ENCODE measurements around the gene GNAI3. TPM values are rescaled to one million over a fixed set of nuclear protein-coding genes. Genes with fewer than 3 reads are reported as not detected.

Gene GNAI3
- polyA plus RNA-seq, 1 donor from 2014 or later = 10.6 TPM

- no peak for TF ChIP-seq REST (IDR thresholded peaks at IDR 0.05; ENCODE audit: borderline replicate concordance)
Measured at GRCh38 chr1:109631513-109632505, 83.4 kb downstream of the GNAI3 start (continued).

DNA sequence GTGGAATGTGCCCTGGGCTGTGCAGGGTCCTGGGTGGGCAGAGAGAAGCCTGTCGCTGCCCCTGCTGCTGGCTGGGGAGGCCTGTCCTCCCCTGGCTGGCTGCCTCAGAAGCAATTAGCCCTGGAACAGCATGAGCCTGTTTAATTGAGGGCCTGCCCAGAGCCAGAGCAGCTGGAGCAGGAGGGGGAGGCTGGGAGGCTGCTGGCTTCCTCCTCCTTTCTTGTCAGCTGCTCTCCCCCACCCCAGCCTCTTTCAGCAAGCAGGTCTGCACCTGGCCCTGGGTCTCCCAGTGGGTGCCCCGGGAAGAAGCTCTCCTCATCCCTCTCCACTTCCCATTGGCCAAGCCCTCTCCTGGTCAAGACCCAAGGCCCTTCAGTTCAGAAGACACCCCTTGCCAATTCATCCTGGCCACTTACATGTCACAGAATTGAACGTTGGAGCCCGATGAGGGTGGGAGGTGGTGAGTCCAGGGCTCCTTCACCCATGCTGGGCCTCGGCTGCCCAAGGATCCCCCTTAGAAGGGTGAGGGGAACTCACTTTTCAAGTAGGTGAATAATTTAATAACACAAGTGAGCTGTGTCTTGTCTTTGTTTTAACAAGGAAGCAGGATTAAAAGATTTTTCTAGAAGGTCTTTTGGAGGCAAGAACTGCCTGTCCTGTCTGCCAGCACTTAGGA lies 84.4 kb downstream of the GNAI3 start:
- Histone ChIP-seq H3K9me3 (ENCODE audit: low read length) (no peaks in the 10 kb centered on the region), H4K20me1 (ENCODE audit: insufficient read depth) (no peaks in the 10 kb centered on the region), H2AFZ (ENCODE audit: low read depth, low read length) (no peak overlapping the region), H3K27me3 (ENCODE audit: insufficient read depth, low read depth, low read length) (no peaks in the 10 kb centered on the region), H3K9ac (ENCODE audit: low read length) (no peak overlapping the region), H3K79me2 (replicated peaks; ENCODE audit: insufficient read depth, low read length) (no peaks in the 10 kb centered on the region), H3K27ac (ENCODE audit: low read length) (no peak overlapping the region), H3K4me2 (ENCODE audit: low read length) (no peak overlapping the region), H3K4me3 (ENCODE audit: low read length) (no peak overlapping the region), H3F3A (ENCODE audit: insufficient read depth, low read length, poor library complexity, severe bottlenecking) (no peaks in the 10 kb centered on the region), H3K9me2 (ENCODE audit: insufficient read depth, low read length) (no peaks in the 10 kb centered on the region), H3K36me3 (ENCODE audit: insufficient read depth, low read length) (no peaks in the 10 kb centered on the region)
- no peak for TF ChIP-seq SMC3 (conservative IDR thresholded peaks at IDR 0.05; ENCODE audit: poor library complexity)

DNA sequence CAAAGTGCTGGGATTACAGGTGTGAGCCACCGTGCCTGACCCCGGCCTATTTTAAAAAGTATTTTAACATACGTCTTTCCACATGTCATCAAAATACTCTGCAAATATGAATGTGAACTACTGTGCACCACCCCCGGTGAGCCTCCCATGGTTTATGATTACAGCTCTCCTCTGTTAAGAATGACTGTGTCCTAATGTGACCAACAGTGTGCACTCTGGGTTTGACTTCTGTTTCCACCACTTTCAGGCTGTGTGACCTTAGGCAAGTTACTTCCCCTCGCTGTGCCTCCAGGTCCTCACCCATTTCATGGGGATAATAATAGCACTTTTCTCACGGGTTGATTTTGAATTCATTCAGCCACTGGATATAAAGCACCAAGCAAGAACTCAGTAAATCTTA lies 85.9 kb downstream of the GNAI3 start:
- no peaks in the 10 kb centered on the region for H3K79me2 ChIP-seq (replicated peaks; ENCODE audit: insufficient read depth, low read length)
- no peak overlapping the region for H2AFZ ChIP-seq (ENCODE audit: low read depth, low read length)
- no peaks in the 10 kb centered on the region for H3F3A ChIP-seq (ENCODE audit: insufficient read depth, low read length, poor library complexity, severe bottlenecking)
- no peak overlapping the region for H3K4me3 ChIP-seq (ENCODE audit: low read length)
- H3K27ac ChIP-seq (ENCODE audit: low read length) = no peak overlapping the region
- no peak overlapping the region for H3K4me2 ChIP-seq (ENCODE audit: low read length)
- no peaks in the 10 kb centered on the region for H3K9me2 ChIP-seq (ENCODE audit: insufficient read depth, low read length)
- no peaks in the 10 kb centered on the region for H3K36me3 ChIP-seq (ENCODE audit: insufficient read depth, low read length)
- H3K9me3 ChIP-seq (ENCODE audit: low read length) = no peaks in the 10 kb centered on the region
- TF ChIP-seq, protein P1, sequence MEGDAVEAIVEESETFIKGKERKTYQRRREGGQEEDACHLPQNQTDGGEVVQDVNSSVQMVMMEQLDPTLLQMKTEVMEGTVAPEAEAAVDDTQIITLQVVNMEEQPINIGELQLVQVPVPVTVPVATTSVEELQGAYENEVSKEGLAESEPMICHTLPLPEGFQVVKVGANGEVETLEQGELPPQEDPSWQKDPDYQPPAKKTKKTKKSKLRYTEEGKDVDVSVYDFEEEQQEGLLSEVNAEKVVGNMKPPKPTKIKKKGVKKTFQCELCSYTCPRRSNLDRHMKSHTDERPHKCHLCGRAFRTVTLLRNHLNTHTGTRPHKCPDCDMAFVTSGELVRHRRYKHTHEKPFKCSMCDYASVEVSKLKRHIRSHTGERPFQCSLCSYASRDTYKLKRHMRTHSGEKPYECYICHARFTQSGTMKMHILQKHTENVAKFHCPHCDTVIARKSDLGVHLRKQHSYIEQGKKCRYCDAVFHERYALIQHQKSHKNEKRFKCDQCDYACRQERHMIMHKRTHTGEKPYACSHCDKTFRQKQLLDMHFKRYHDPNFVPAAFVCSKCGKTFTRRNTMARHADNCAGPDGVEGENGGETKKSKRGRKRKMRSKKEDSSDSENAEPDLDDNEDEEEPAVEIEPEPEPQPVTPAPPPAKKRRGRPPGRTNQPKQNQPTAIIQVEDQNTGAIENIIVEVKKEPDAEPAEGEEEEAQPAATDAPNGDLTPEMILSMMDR (IDR thresholded peaks at IDR 0.05; ENCODE audit: poor library complexity, severe bottlenecking) = no peak
- no peak for TF ChIP-seq POLR2AphosphoS5 (IDR thresholded peaks at IDR 0.05)
- no peak for TF ChIP-seq REST (IDR thresholded peaks at IDR 0.05; ENCODE audit: borderline replicate concordance)
- no peak for TF ChIP-seq MXI1 (conservative IDR thresholded peaks at IDR 0.05; ENCODE audit: poor library complexity, severe bottlenecking)
- TF ChIP-seq TAF1 (IDR thresholded peaks at IDR 0.05; ENCODE audit: low read depth) = no peak
- no peak for TF ChIP-seq EZH2 (IDR thresholded peaks at IDR 0.05; ENCODE audit: borderline replicate concordance, insufficient read depth, low read length, poor library complexity, severe bottlenecking)
- no peak for TF ChIP-seq SMC3 (conservative IDR thresholded peaks at IDR 0.05; ENCODE audit: poor library complexity)
- no peak for TF ChIP-seq RAD21 (conservative IDR thresholded peaks at IDR 0.05)
- no peak for TF ChIP-seq EP300 (conservative IDR thresholded peaks at IDR 0.05; ENCODE audit: poor library complexity, severe bottlenecking)
- no peak overlapping the region for H3K9ac ChIP-seq (ENCODE audit: low read length)
- no peaks in the 10 kb centered on the region for H4K20me1 ChIP-seq (ENCODE audit: insufficient read depth)
- no peaks in the 10 kb centered on the region for H3K27me3 ChIP-seq (ENCODE audit: insufficient read depth, low read depth, low read length)

Measured in neural cell (in vitro differentiated cells).